Measurements from ENCODE around the gene GUCY2C. TPM values are rescaled to one million over a fixed set of nuclear protein-coding genes. Genes with fewer than 3 reads are reported as not detected.
A peak's percentile ranks its signal among the peaks of the same experiment; 100 is the strongest.
"Not testable (repeated sequence)": the region's sequence is repeated elsewhere in the genome, so short reads cannot be mapped to it uniquely, and the experiment has no call there.

GUCY2C gene
- total RNA-seq (2014; rRNA removed) = not detected in 2 replicates
- not detected for polyA plus RNA-seq (2012)

DNA sequence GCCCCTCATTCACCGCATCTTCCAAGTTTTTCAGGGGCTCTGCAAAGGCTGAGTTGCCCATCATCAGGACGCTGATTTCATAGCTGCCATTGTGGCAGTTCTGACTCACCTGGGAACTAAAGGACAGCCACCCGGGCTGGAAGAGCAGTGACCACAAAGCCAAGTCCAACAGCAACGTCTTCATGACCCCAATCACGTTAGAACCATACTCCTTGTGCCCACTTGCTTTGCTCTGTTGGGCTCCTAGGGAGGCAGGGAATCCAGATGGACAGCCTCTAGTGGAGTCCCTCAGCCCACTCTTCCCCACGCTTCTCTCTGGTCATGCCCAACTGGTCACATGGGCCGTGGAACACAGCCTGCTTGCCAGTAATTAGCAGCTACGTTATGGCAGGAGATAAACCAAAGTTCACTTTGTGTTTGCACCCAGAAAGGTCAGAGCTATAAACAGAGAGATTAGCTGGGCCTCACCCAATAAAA, at the start of gene GUCY2C:
TSS of gene GUCY2C (minus strand) at position 335 of the 477 bp plus-strand sequence. CDS start at position 184, 151 bp downstream.
- no peak for DNase-seq (ENCODE audit: low read depth)

DNA sequence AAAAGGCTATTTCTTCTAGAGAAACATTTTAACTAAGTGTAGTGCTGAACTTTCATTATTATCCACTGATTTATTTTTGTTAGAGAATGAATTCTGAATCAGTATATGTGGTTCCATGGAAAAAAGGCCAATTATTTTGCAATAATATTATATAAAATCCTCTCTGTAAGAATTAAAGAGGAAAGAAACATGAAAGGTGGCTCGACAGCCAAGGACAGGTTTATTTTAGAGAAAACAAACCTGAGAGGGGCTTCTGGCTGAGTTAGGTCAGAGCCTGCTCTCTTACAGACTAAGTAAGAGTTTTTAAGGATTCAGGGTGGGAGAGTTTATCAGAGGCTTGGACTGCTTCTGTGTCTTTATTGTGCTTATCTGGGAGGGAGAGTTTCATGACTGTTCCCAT, 46.7 kb upstream of the GUCY2C start:
- DNase-seq (ENCODE audit: low read depth) = no peak

DNA sequence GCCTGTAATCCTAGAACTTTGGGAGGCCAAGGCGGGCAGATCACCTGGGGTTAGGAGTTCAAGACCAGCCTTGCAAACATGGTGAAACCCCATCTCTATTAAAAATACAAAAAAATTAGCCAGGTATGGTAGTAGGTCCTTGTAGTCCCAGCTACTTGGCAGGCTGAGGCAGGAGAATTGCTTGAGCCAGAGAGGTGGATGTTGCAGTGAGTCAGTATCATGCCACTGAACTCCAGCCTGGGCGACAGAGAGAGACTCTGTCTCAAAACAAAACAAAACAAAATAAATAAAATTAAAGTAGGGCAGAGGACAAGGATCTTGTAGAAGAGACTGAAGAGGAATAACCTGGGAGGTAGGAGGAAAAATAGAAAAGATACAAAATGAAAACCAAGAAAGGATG, 45.5 kb upstream of the GUCY2C start:
- DNase-seq (ENCODE audit: low read depth) = no peak

DNA sequence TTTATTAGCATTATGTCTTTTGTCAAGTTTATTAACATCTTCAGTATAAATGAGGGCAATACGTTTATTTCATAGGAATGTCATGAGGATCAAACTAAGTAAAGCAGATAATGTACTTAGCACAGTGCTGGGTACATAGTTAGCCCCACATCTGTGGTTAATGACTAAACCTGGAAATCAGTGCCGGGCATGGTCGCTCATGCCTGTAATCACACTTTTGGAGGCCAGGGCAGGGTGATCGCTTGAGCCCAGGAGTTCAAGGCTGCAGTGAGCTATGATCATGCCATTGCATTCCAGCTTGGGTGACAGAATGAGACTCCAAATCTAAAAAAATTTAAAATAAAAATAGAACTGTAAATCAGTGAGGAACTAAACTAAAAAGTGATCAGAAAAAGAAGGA, 44.8 kb upstream of the GUCY2C start:
- DNase-seq (ENCODE audit: low read depth) = no peak

DNA sequence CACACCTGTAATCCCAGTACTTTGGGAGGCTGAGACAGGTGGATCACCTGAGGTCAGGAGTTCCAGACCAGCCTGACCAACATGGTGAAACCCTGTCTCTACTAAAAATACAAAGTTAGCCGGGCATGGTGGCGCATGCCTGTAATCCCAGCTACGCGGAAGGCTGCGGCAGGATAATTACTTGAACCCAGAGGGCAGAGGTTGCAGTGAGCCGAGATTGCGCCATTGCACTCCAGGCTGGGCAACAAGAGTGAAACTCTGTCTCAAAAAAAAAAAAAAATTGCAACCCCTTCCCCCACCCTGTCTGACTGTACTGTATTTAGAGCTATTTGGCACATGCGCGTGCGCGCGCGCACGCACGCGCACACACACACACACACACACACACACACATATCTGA, 40.0 kb upstream of the GUCY2C start:
- not testable (repeated sequence) for DNase-seq (ENCODE audit: low read depth)

DNA sequence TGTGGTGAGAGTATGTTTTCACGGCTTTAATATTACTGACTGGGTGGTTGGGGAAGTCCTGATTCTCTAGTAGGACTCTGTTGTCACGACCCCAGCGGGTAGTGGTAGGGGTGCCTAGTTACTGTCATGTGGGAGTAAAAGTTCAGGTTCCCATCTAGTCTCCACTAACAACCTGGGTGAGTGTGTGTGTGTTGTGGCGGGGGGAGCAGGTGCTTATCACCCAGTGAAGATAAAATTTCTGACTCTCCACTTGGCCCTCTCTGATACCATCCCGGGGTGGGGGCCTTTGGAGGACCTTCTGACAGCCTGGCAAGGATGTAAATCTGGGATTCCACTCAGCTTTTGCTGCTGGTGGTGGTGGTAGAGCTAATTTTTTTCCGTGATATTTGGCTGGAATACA, 35.4 kb upstream of the GUCY2C start:
- DNase-seq (ENCODE audit: low read depth) = no peak

DNA sequence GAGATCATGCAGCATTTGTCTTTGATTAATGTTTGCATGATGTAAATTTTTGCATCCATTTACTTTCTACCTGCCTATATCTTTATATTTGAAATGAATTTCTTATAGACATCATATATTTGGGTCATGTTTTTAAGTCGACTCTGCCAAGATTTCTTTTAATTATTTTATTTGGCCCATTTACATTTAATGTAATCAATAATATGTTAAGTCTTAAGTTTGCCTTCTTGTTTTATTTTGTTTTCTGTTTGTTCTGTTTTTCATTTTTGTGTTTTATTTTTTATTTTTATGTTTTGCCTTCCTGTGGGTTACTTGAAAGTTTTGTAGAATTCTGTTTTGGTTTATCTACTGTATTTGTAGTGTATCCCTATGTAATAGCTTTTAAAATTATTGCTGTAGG, 33.2 kb upstream of the GUCY2C start:
- no peak for DNase-seq (ENCODE audit: low read depth)

DNA sequence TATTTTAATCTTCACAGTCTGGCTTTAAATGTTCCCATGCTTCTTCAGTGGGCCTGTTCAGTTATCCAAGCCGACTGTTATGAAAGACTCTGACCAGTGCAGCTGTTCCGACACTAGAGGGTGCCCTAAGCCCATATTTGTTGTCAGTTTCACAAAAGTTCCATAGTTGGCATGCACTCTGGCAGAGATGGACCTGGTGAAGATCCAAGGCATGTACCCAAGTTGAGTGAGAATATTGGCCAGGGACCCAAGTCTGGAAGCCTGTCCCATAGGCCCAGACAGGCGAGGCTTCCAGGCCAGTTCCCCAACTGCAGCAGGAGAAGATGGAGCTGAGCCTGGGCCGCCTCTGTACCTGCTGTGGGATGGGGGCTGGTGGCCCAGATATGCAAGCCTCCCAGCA, 27.4 kb upstream of the GUCY2C start:
- peak; percentile 53 for DNase-seq (ENCODE audit: low read depth)

DNA sequence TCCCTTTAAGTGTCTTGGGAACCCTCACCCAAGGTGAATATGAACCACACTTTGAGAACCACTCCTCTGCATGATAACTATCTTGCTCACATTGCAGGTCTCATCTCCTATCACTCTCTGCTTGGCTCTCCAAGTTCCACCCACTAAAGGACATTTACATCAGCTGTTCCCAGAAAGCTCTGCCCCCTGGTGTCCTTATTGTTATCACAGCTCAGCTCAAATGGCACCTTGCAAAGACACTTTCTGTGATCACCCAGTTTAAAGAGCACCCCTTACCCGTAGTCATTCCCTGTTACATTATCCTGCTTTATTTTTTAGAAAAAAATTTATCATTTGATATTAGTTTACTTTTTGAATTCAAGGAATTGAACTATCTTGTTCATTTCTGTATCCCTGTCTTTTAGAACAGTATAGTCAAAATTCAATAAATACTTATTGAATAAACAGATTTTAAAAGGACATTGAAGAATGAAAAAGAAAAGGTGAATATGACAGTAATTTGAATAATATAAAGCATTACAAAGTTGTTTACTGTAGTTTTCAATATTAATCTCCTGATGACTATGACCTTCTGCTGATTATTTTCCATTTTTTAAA, 20.5 kb upstream of the GUCY2C start:
- peak; percentile 44 for DNase-seq (ENCODE audit: low read depth)

DNA sequence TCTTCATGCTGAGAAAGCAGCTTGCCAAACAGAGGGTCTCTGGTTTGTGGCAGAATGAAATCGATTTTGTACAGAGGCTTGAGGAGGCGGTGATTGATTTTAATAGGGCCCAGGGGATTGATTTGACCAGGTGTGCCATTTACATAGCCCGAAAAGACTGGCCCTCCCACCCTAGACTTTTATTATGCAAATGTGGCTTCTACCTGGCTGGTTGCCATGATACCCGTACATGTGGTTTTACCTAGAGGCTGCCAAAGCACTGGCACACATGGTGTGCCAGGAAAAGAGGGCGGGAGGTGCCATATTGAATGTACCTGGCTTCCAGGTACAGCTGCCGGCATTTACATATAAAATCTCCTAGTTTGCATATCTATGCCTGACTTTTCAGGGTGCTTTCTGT, 18.0 kb upstream of the GUCY2C start:
- no peak for DNase-seq (ENCODE audit: low read depth)

DNA sequence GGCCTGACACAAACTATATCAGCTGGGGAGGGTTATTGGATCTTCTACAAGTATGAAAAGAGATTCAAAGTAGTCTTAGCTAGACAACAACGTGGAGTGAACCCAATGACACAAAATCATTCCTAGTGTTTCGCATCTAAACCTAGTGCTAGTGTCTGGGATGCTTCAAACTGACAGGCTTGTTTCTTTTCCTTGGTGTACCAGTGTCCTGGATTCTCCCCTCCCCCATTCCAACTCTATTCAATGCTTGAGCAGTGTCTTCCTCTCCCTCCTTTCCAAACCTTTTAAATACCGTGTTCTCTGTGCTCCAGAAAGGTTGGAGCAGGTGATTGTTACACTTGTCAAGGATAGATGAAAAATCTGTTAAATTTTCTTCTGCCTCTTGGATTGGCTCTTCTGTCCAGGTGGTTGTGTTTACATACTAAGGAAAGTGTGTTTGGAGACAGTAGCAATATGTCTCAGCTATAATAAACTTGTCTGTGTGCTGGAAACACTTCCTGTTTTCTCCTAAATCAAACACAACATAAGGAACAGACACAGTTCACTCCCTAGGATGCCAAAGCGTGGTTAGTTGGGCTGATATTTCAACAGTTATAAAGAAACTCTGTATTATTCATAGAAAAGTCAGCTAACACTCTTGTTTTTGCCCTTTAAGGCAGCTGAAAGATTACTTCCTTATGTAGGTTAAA, 14.4 kb upstream of the GUCY2C start:
- peak; percentile 14 for DNase-seq (ENCODE audit: low read depth)

DNA sequence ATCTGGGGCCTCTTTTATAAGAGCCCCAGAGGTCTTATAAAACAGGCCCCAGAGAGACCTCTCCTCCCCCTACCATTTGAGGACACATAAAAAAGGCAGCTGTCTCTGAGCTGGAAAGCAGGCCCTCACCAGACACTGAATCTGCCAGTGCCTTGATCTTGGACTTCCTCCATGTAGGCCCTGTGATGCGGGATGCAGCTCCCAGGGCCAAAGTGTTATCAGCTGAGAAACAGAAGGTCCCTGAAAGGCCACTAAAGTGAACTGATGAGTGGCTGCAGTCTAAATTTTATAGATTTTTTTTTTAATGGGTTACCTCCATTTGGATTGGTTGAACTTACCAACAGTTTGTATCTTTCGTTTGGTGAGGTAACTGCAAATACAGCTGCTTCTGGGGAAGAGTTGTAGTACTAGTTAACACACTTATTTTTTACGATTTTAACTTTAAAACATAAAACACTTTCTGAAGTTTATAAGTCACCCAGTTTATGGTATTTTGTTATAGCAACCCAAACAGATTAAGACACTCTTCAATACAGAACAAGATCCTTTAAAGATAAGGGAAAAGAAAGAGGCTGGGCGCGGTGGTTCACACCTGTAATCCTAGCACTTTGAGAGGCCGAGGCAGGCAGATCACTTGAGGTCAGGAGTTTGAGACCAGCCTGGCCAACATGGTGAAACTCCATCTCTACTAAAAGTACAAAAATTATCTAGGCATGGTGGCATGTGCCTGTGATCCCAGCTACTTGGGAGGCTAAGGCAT, 5.6 kb upstream of the GUCY2C start:
- no peak for DNase-seq (ENCODE audit: low read depth)

DNA sequence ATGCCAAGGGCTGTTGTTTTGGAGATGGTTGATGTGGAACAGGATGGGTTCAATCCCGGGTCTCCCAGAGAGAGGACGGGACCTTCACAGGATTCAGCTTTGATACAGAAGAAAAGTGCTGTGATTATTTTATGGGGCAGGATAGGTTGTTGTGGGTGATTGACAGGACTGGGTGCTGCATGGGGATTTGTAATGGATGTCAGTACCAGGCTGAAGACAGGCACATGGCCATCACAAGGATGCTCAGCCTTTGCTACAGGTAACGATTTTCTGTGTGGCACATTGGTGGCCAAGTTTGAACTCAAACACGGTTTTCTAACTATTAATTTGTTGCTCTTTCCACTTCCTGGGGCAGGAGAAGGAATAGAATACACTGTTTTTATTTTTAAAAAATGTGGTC, 4.5 kb upstream of the GUCY2C start:
- no peak for DNase-seq (ENCODE audit: low read depth)

DNA sequence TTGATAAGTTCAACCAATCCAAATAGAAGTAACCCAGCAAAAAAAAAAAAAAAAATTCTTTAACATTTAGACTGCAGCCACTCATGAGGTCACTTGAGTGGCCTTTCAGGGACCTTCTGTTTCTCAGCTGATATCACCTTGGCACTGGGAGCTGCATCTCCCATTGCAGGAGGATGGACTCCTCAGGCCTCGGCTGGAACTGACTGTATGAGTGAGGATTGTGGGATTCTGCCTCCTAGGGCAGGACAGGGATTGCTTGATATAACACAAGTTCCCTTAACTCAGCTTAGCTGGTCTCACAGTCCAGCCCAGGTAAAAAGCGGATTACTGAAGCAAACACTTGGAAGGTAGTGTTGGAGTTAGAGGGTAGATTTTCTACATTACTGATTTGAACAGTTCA, 3.5 kb upstream of the GUCY2C start:
- DNase-seq (ENCODE audit: low read depth) = no peak

DNA sequence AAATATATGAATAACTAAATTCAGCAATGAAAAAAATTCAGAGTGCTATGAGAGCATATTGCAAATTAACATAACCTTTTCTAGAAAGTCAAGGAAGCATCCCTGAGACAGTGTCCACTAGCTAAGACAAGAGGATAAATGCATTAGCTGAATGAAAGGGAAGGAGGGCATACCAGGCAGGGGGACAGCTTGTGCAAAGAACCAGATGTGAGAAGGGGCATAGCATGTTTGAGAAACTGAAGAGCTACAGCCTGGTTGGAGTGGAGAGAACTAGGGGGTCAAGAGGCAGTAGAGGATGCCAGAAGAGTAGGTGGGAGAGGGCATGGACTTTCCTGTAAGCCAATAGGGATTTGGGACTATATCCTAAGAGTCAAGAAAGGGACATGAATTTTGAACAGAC, 2.2 kb upstream of the GUCY2C start:
- DNase-seq (ENCODE audit: low read depth) = no peak

DNA sequence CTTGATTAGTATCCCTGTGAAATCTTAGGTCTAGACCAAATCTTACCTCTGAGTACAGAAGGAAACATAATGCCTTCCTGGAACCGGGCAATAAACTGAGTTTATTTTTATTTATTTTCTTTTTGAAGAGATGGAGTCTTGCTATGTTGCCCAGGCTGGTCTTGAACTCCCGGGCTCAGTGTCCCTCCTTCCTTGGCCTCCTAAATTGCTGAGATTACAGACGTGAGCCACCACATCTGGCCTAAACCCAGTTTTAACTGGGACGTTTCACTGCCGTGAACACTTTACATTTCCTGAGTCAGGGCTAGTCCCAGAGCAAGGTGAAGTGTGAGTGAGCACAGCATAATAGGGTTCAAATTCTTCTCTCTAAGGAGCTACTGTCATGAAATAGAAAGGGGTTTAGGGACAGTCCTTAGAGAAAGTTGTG, 671 bp downstream of the GUCY2C start:
- DNase-seq (ENCODE audit: low read depth) = no peak

DNA sequence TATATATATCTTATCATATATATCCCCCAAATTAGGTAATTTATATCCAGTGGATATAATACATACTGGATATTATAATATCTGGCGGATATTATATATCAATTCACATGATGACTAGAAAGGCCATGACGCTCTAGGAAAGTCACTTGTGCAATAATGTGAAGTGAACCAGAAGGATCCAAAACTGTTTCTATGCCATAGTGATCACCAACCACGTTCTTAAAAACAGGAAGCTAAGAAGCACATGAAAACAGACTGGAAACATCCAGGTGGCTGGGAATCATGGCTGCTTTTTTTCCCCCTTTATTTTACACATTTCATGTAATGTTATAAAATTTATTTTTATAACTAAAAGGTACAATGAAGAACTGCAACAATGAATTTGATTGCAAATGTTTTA, 1.4 kb downstream of the GUCY2C start:
- no peak for DNase-seq (ENCODE audit: low read depth)

DNA sequence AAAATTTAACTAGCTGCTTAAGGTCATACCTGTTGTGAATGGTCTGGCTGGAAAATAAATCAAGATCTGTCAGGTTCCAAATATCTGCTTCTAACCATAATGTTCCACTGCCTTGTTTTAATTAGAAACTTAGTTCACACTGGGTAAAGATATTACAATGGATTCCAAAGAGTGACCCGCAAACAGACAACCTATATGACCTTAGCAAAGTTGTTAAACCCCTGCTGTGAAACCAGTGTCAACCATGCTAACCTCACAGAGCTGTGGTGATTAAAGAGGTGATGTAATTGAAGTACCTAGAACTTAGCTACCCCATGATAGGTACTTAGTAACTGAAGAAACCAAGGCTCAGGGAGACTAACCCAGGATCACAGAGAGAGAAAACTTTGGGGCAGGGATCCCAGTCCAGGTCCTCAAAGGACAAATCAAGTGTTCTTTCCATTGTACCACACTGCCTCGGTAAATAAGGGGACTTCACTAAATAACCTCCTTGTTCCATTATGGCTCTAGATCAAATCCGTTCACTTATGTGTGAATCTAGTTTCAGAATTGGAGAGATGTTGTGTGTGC, 2.2 kb downstream of the GUCY2C start:
- DNase-seq (ENCODE audit: low read depth) = no peak

DNA sequence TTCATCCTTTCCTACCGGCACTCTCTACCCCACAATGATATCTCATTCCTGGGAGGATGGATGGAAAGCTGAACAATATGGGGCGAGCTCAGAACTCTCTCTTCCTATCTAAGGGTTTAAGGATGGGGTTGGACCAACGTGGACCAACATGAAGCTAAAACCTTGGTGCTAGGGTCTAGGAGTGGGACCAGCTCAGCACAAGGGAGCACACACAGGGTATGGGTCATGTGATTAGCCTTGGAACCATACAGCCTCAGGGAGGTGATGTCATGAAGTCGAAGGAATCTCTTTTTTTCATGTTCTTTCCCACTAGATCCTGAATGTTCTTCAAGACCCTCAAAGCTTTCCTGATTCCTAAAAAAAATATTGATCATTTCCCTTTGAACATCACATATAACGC, 3.3 kb downstream of the GUCY2C start:
- DNase-seq (ENCODE audit: low read depth) = no peak

DNA sequence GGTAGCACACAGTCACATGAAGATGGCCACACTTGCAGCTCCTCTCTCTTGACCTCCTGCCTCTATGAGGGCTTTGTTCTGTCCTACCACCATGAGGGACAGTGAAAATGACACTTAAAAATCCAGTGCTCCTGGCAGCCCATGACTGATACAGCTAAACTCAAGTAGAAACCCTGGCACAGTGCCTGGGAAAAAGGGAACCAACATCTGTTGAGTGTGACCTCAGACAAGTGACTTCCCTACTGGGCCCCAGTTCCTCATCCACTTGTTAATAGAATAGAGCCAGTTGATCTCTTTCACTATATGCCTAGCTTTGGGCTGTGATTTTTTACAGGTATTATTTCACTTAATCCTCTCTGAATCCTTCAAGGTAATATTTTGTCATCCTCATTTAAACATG, 4.8 kb downstream of the GUCY2C start:
- DNase-seq (ENCODE audit: low read depth) = peak; percentile 18

DNA sequence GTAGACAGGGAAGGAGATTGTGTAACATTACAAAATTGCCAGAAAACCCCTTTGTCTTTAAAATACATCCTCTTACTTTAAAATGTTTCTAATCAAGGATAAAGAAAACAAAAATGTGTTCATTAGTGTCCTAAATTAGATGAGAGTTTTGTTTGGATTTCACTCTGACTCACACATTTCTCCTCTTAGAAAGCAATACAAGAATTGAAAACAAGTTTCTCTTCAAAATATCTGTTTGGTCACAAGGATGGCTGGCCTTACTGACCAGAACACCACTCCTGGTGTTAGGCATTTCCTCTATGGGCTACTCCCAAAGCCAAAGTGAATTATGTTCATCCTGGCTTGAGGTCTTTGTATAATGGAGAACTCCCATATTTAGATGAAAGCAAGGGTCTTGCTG, 6.4 kb downstream of the GUCY2C start:
- no peak for DNase-seq (ENCODE audit: low read depth)

DNA sequence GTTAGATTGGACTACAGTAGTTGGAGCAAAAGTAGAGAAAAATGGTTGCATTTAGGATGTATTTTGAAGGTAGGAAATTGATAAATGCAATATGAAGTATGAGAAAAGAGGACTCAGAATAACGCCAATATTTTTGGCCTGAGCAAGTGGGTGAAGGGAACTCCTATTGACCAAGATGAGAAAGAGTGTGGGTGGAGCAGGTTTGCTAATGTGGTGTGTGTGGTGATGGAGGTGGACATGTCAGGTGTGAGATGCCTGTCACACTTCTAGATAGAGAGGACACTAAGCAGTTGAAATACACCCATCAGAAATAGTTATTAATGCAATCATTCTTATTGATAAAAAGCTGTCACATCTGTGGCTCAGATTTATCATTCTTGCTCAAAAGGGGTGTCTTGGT, 7.3 kb downstream of the GUCY2C start:
- no peak for DNase-seq (ENCODE audit: low read depth)

Measured in LHCN-M2 (cell line).